ENCODE results near the gene NR2C2. TPM values are rescaled to one million over a fixed set of nuclear protein-coding genes. Genes with fewer than 3 reads are reported as not detected.

Gene NR2C2
- total and polyA plus RNA-seq, 9 of the 15 experiments (the other 6 are each of a cell fraction or from before 2014, with no cell fraction given) = 6.1 to 33.0 (median 14.6) TPM

GRCh38 chr3:15052335-15053242, 105.2 kb downstream of the NR2C2 start (continued):
- TF ChIP-seq YY1 (IDR thresholded peaks at IDR 0.05; ENCODE audit: borderline replicate concordance in 1 of 3, control insufficient read depth in 1 of 3, extremely low read depth in 1 of 3, insufficient read depth in 3 of 3, insufficient read length in 1 of 3, insufficient replicate concordance in 2 of 3, low read depth in 1 of 3, low read length in 2 of 3) (peak in 2 of 3 experiments; percentile 21 to 36), U2AF1 (optimal IDR thresholded peaks at IDR 0.05; ENCODE audit: low read depth, low read length) (no peak), CBX5 (IDR thresholded peaks at IDR 0.05; ENCODE audit: borderline replicate concordance, low read depth) (no peak; the same call in 1 of the 2 replicates), YBX1 (IDR thresholded peaks at IDR 0.05) (no peak), FIP1L1 (IDR thresholded peaks at IDR 0.05; ENCODE audit: low read depth, low read length, poor library complexity, severe bottlenecking) (no peak), ZNF121 (CRISPR knock-in tag; conservative IDR thresholded peaks at IDR 0.05) (no peak), ZNF3 (CRISPR knock-in tag; IDR thresholded peaks at IDR 0.05) (no peak), ZNF695 (CRISPR knock-in tag; IDR thresholded peaks at IDR 0.05) (no peak), ZC3H11A (IDR thresholded peaks at IDR 0.05; ENCODE audit: low read depth, low read length) (no peak), TCF7 (IDR thresholded peaks at IDR 0.05; ENCODE audit: borderline replicate concordance) (peak; percentile 87; the same call in 1 of the 2 replicates), CBX8 (IDR thresholded peaks at IDR 0.05; ENCODE audit: borderline replicate concordance, extremely low read depth, low read depth, low read length, poor library complexity, severe bottlenecking) (no peak), RB1 (IDR thresholded peaks at IDR 0.05; ENCODE audit: low read depth) (peak; percentile 72), GTF2A2 (tag; IDR thresholded peaks at IDR 0.05) (no peak), NR2C2 (CRISPR knock-in tag; IDR thresholded peaks at IDR 0.05) (peak; percentile 54; the same call in 1 of the 2 replicates), NR2C2 (tag; IDR thresholded peaks at IDR 0.05) (no peak), ZNF586 (CRISPR knock-in tag; conservative IDR thresholded peaks at IDR 0.05) (no peak), CREB1 (IDR thresholded peaks at IDR 0.05) (peak; percentile 81), CREB1 (CRISPR knock-in tag; IDR thresholded peaks at IDR 0.05) (peak; percentile 31; the same call in 1 of the 2 replicates), STAT6 (CRISPR knock-in tag; IDR thresholded peaks at IDR 0.05) (0 out of 2 replicates have a peak, but pooled peaks have one; percentile 86), ZFP1 (CRISPR knock-in tag; IDR thresholded peaks at IDR 0.05) (no peak)
- TF ChIP-seq, protein P1, sequence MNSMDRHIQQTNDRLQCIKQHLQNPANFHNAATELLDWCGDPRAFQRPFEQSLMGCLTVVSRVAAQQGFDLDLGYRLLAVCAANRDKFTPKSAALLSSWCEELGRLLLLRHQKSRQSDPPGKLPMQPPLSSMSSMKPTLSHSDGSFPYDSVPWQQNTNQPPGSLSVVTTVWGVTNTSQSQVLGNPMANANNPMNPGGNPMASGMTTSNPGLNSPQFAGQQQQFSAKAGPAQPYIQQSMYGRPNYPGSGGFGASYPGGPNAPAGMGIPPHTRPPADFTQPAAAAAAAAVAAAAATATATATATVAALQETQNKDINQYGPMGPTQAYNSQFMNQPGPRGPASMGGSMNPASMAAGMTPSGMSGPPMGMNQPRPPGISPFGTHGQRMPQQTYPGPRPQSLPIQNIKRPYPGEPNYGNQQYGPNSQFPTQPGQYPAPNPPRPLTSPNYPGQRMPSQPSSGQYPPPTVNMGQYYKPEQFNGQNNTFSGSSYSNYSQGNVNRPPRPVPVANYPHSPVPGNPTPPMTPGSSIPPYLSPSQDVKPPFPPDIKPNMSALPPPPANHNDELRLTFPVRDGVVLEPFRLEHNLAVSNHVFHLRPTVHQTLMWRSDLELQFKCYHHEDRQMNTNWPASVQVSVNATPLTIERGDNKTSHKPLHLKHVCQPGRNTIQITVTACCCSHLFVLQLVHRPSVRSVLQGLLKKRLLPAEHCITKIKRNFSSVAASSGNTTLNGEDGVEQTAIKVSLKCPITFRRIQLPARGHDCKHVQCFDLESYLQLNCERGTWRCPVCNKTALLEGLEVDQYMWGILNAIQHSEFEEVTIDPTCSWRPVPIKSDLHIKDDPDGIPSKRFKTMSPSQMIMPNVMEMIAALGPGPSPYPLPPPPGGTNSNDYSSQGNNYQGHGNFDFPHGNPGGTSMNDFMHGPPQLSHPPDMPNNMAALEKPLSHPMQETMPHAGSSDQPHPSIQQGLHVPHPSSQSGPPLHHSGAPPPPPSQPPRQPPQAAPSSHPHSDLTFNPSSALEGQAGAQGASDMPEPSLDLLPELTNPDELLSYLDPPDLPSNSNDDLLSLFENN (IDR thresholded peaks at IDR 0.05; ENCODE audit: low read depth in 2 of 2, low read length in 2 of 2) = peak in 1 of 2 experiments; percentile 98; a peak in 2 of 4 replicates
